IPS DF 4.7 (cell line): ENCODE results near the gene ELOVL5.

Experiments used
- DNase-seq: peaks from one replicate; pipeline ENCODE4 v3.0.0-alpha.2; 2013; ENCODE audit warnings: low spot score; ENCODE audit errors: extremely low read depth

Gene ELOVL5

GRCh38 chr6:53240761-53241160 is 108.0 kb downstream of the ELOVL5 start:
- no peak for DNase-seq

- no peak for DNase-seq
These were observed 108.6 kb downstream of the ELOVL5 start for GRCh38 chr6:53240139-53240538.

DNA sequence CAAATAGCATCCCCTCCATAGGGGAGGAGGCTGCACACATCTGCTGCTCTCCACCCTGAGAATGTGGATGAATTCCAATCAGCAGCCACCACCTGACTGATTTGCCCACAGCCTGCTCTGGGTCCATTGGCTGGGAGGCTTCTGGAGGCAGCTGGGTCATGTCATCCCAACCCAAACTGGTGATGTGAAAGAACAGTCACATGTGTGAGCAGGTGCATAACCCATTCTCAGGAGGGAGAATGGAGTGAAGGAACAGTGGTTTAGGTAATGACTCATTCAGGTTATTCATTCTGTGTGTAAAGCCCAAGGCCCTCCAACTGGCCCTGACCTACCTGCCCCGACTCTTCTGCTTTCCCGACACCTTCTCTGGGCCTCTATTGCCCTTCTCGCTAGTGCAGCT is 109.2 kb downstream of the ELOVL5 start:
- no peak for DNase-seq

DNA sequence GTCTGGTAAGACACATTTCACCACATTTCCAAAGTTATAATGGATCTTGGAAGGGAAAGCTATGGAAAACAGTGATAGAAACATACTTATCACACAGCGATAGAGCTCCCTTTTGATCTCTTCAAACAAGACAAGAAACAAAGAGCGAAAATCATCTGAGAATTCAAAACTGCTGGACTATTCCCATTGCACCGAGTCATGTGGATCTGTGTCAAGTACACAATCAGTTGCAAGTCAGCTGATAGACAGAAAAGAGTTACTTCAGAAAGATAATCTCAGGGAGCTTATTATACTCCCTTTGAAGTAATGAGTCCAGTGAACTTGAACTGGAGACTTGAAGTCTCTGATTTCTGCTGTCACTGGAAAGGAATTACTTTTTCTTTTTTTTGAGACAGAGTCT is 110.4 kb downstream of the ELOVL5 start:
- DNase-seq = no peak

- no peak for DNase-seq
These were observed 112.5 kb downstream of the ELOVL5 start for GRCh38 chr6:53236241-53236640.

DNA sequence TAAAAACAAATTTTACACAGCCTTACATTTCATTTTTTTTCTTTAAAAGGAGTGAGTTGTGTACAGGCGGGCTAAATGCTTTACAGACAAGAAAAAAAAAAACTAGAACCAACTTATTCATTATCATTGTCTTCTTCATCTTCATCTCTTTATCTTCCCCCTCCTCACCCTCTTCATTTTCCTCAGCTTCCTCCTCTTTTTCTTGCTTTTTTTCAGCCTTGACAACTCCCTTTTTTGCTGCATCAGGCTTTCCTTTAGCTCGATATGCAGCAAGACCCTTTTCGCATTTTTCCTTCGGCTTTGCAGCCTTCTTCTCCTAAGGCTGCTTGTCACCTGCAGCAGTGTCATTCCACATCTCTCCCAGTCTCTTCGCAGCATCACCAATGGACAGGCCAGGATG is 113.2 kb downstream of the ELOVL5 start:
- no peak for DNase-seq

GRCh38 chr6:53233309-53233708 is 115.4 kb downstream of the ELOVL5 start:
- DNase-seq = no peak

DNA sequence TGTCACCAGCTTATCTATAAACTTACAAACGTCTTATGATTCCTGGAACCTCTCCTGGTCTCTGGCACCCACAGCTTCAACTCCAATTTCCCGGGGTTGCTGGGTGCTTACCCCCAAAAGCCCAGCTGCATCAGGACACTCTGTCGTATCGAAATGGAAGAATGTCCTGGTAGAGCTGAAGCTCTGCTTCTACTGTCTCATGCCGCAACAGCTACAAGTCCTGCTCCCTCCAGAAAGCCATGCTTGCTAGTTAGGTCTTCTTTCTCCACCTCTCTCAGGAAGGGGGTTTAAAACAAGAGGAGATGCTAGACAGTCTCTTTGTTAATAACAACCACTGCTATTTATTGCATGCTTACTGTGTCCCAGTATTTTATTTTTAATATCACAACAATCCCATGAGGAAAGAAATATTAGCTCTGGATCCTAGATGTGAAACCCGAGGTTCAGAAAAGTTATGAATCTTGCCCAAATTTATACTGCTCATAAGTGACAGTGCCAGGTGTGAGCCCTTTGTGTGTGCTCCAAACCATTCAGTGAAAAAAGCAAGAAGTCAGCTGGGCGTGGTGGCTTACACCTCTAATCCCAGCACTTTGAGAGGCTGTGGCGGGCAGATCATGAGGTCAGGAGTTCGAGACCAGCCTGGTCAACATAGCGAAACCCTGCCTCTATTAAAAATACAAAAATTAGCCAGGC is 117.8 kb downstream of the ELOVL5 start:
- DNase-seq = no peak

DNA sequence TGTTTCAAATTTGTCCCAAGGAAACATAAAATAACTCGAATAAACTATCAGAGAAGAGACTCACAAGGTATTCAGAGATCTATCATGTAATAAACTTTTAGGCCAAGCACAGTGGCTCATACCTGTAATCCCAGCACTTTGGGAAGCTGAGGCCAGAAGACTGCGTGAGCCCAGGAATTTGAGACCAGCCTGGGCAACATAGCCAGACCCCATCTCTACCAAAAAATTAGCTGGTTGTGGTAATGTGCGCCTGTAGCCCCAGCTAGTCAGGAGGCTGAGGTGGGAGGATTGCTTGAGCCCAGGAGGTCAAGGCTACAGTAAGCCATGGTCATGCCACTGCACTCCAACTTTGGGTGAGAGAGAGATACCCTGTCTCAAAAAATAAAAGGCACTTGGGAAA is 120.9 kb downstream of the ELOVL5 start:
- no peak for DNase-seq

DNA sequence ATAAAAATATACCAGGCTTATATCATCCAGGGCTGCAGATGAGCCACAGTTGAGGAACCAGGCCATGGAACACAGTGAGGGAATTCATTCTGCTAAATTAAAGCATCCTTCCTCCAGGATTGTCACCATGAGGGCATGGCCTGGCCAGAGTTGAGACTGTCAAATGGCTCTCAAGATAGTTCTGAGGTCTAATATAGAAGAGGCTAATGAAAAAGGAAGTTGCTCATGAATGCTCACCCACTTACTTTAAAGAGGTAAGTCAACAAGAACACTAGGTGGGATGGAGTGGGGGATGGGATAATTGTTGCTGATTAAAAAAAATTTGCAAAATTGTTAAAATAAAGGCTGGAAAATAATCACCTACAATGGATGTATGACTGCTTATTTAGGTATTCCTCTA is 128.1 kb downstream of the ELOVL5 start:
- DNase-seq = no peak
